ENCODE results near the gene RPL10A.
"Not testable (repeated sequence)": the region's sequence is repeated elsewhere in the genome, so short reads cannot be mapped to it uniquely, and the experiment has no call there.

The RPL10A gene

GRCh38 chr6:35427851-35428321 lies 40.3 kb upstream of the RPL10A start:
- Mint-ChIP-seq H3K4me1 (peaks cover 5% of the 10 kb centered on the region), H3K4me3 (no peak overlapping the region), H3K27ac (peak overlapping the region in 2 of 3 experiments; percentile 35 to 89), H3K36me3 (ENCODE audit: low read depth) (peaks cover 33% of the 10 kb centered on the region), H3K27me3 (ENCODE audit: low read depth) (no peaks in the 10 kb centered on the region), H3K9me3 (peaks cover 6% of the 10 kb centered on the region)
- no peak for TF ChIP-seq CTCF (IDR thresholded peaks at IDR 0.05; ENCODE audit: unreplicated experiment in 3 of 3)

- peaks cover 31% of the 10 kb centered on the region for H3K36me3 Mint-ChIP-seq (ENCODE audit: low read depth)
- no peak overlapping the region for H3K4me3 Mint-ChIP-seq
- peaks cover 5% of the 10 kb centered on the region for H3K4me1 Mint-ChIP-seq
- H3K9me3 Mint-ChIP-seq: peaks cover 6% of the 10 kb centered on the region
- no peak for TF ChIP-seq CTCF (IDR thresholded peaks at IDR 0.05; ENCODE audit: unreplicated experiment in 3 of 3)
- H3K27ac Mint-ChIP-seq: peak overlapping the region in 2 of 3 experiments; percentile 85 to 89
- no peaks in the 10 kb centered on the region for H3K27me3 Mint-ChIP-seq (ENCODE audit: low read depth)
These were observed 39.6 kb upstream of the RPL10A start for GRCh38 chr6:35428421-35429149.

- Mint-ChIP-seq H3K4me1 (peaks cover 5% of the 10 kb centered on the region), H3K9me3 (peaks cover 6% of the 10 kb centered on the region), H3K27me3 (ENCODE audit: low read depth) (no peaks in the 10 kb centered on the region), H3K36me3 (ENCODE audit: low read depth) (peaks cover 29% of the 10 kb centered on the region), H3K27ac (peak overlapping the region in 1 of 3 experiments; percentile 49), H3K4me3 (no peak overlapping the region)
- no peak for TF ChIP-seq CTCF (IDR thresholded peaks at IDR 0.05; ENCODE audit: unreplicated experiment in 3 of 3)
These were observed 38.7 kb upstream of the RPL10A start for GRCh38 chr6:35429463-35429862.

GRCh38 chr6:35432291-35432690 lies 35.9 kb upstream of the RPL10A start:
- Mint-ChIP-seq H3K36me3 (ENCODE audit: low read depth) (peaks cover 11% of the 10 kb centered on the region), H3K27me3 (ENCODE audit: low read depth) (no peaks in the 10 kb centered on the region), H3K27ac (no peak overlapping the region), H3K4me1 (peaks cover 5% of the 10 kb centered on the region), H3K9me3 (peaks cover 6% of the 10 kb centered on the region), H3K4me3 (no peak overlapping the region)
- TF ChIP-seq CTCF (IDR thresholded peaks at IDR 0.05; ENCODE audit: unreplicated experiment in 3 of 3): no peak

GRCh38 chr6:35432702-35433101 lies 35.5 kb upstream of the RPL10A start:
- not testable (repeated sequence) for H3K27ac Mint-ChIP-seq; H3K4me3 Mint-ChIP-seq; H3K4me1 Mint-ChIP-seq; H3K9me3 Mint-ChIP-seq; H3K27me3 Mint-ChIP-seq (ENCODE audit: low read depth)
- H3K36me3 Mint-ChIP-seq (ENCODE audit: low read depth): peaks cover 11% of the 10 kb centered on the region

GRCh38 chr6:35435074-35435837 lies 32.9 kb upstream of the RPL10A start:
- Mint-ChIP-seq H3K9me3 (no peaks in the 10 kb centered on the region), H3K27me3 (ENCODE audit: low read depth) (no peaks in the 10 kb centered on the region), H3K4me3 (no peak overlapping the region), H3K27ac (no peak overlapping the region), H3K4me1 (no peaks in the 10 kb centered on the region), H3K36me3 (ENCODE audit: low read depth) (no peaks in the 10 kb centered on the region)
- TF ChIP-seq CTCF (IDR thresholded peaks at IDR 0.05; ENCODE audit: unreplicated experiment in 3 of 3): no peak
